Tibial nerve (tissue), 4 donors: ENCODE results near the gene MON1A.

Source experiments
- CTCF ChIP-seq, 5 experiments: fragments of 200-600 bp in 3 of 5; fragments of 450-650 bp in 2 of 5; sonication (generic) in 3 of 5; IDR thresholded peaks; one replicate each; pipeline ENCODE4 v1.5.1; 2016 to 2019; ENCODE audit warnings: antibody characterized with exemption in 5 of 5, mild to moderate bottlenecking in 3 of 5, moderate library complexity in 2 of 5
- EP300 ChIP-seq, 2 donors: sonication (generic); formaldehyde crosslinking; IDR thresholded peaks; one replicate each; pipeline ENCODE4 v1.6.1; 2017; ENCODE audit warnings: antibody characterized with exemption in 2 of 2, mild to moderate bottlenecking in 1 of 2
- POLR2A ChIP-seq, 2 donors: fragments of 450-650 bp; IDR thresholded peaks; one replicate each; pipeline ENCODE4 v1.6.1; 2017; ENCODE audit warnings: antibody characterized with exemption in 2 of 2, mild to moderate bottlenecking in 2 of 2, moderate library complexity in 2 of 2

DNA sequence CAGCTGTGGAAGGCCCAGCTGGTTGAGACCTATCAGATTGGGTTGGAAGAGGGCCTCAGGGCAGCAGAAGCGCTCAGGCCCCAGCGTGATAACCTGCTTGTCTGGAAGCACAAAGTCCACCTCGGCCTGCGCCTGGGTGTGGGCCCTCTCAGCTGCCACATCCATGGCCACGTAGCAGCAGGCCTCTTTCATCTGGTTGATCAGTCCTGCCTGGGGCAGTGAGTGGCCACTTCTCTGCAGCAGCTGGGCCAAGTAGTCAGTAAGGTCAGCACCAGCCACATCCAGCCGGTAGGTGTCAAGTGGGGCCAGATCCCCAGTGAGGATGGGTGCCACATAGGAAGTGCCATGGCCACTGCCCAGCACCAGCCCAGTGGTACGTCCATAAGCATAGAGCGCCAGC is 56.0 kb downstream of the MON1A start:
- TF ChIP-seq CTCF (IDR thresholded peaks at IDR 0.05) = no peak
- TF ChIP-seq POLR2A (IDR thresholded peaks at IDR 0.05) = no peak
- no peak for TF ChIP-seq EP300 (IDR thresholded peaks at IDR 0.05)
